Astrocyte of the cerebellum (primary cell): ENCODE results near the gene TMEM18.

Source experiments
- DNase-seq: peaks from one replicate; pipeline ENCODE4 v3.0.0-alpha.2; 2011; ENCODE audit warnings: low read depth
- H3K4me3 ChIP-seq: 2 replicates; pipeline ENCODE4 v1.5.1; 2011; ENCODE audit warnings: mild to moderate bottlenecking, low read depth, low read length, moderate library complexity
- in situ Hi-C: cut with HindIII; loops from 2 replicates; pipeline ENCODE4 v1.10.0; 2017; ENCODE audit warnings: low sequenced_read_pairs
- TF ChIP-seq, protein P1 (sequence below): IDR thresholded peaks from 2 replicates; pipeline ENCODE4 v1.5.1; 2012; ENCODE audit warnings: low read length, low read depth, moderate library complexity, mild to moderate bottlenecking; ENCODE audit errors: missing control alignments

TMEM18 gene

DNA sequence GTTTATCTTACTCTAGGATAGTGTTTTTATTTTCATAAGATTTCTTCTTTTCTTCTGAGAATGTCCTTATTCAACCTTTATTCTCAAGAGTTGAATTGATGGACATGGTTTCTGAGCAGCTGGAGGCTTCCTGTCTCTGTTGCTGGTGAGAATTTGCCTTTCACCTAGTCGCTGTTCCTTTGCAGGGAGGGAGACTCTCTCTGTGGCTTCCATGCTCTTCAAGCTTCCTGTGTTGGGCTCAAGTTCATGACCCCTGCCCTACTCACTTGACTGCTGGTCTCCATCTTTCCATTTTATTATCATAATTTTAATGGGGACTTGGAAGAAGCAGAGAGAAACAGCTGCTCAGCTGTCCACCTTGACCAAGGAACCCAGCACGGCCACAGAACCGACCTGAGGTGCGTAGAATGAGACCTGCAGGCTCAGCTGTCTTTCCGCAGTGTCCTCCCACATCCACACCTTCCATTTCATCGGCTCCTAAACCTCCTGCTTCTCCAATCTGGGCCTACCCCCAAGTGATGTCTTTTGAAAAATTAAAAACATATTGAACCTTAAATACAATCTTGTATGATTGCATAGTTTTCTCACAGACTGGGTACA, 24.2 kb downstream of the TMEM18 start:
- TF ChIP-seq, protein P1, sequence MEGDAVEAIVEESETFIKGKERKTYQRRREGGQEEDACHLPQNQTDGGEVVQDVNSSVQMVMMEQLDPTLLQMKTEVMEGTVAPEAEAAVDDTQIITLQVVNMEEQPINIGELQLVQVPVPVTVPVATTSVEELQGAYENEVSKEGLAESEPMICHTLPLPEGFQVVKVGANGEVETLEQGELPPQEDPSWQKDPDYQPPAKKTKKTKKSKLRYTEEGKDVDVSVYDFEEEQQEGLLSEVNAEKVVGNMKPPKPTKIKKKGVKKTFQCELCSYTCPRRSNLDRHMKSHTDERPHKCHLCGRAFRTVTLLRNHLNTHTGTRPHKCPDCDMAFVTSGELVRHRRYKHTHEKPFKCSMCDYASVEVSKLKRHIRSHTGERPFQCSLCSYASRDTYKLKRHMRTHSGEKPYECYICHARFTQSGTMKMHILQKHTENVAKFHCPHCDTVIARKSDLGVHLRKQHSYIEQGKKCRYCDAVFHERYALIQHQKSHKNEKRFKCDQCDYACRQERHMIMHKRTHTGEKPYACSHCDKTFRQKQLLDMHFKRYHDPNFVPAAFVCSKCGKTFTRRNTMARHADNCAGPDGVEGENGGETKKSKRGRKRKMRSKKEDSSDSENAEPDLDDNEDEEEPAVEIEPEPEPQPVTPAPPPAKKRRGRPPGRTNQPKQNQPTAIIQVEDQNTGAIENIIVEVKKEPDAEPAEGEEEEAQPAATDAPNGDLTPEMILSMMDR, result no peak
- in situ Hi-C loops, result no loop called here
- H3K4me3 ChIP-seq, result no peak overlapping the region
- DNase-seq, result no peak

DNA sequence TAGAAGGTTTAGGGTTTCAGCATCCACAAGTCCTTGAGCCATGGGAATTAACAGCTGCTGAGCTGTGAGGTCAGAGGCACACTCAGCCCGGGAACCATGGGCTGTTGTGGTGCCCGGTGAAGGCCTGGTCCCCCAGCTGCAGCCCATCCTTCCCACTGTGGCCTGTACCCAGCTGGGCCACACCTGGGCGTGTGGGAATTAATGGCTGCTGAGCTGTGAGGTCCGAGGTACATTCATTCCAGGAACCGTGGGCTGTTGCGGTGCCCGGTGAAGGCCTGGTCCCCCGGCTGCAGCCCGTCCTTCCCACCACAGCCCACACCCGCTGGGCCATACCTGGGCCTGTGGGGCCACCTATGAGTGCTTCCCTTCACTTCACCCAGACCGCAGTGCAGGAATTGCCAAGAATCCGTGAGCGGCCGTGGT, 25.2 kb downstream of the TMEM18 start:
- TF ChIP-seq, protein P1, result no peak
- no peak overlapping the region for H3K4me3 ChIP-seq
- DNase-seq, result no peak
- in situ Hi-C loops, result no loop called here

DNA sequence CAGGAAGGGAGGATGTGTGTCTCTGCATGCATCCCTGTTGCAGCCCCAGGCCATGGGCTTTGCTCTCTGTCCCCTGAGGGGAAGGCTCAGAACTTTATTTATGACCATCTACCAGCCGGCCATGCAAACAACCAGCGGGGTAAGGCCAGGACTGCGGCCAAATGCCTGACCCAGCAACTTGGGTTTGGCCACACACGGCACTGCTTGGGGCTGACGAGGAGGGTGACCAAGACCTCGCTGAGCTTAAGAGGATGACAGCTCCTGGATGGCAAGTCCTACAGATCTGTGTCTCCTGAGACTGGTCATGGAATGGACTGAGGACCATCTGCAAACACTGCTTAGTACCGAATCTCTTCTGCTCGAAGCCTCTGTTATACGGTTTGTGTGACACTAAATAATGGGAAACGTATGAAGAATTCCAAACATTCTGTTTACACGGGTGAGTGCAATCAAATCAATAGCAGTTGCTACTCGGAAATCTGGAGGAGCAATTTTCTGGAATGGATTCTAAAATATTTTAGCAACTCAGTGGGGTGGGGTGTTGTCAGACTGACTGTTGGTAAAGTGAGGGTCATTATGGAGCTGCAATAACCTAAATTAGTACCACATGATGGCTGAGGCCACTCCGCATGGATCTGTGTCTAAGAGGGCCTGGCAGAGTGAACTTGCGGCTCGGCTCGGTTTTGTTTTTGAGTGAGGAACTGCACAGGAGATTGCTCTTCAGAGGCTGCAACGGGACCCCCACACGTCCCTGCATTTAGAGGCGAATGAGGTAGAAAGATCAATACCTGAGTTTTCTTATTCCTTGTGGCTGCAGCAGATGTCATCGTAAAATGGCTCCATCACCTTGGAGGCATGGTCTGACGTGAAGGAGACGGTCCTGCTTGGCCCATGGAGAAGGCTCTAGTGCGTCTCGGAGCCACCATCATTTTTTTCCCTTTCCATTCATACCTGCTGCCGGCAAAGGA, 26.6 kb downstream of the TMEM18 start:
- in situ Hi-C loops, result no loop called here
- no peak overlapping the region for H3K4me3 ChIP-seq
- no peak for DNase-seq

GRCh38 chr2:649426-650342, 27.5 kb downstream of the TMEM18 start:
- in situ Hi-C loops, result no loop called here
- H3K4me3 ChIP-seq, result no peak overlapping the region
- TF ChIP-seq, protein P1, result no peak
- no peak for DNase-seq

More for the DNA sequence above, 26.6 kb downstream of the TMEM18 start:
- TF ChIP-seq, protein P1, result no peak

DNA sequence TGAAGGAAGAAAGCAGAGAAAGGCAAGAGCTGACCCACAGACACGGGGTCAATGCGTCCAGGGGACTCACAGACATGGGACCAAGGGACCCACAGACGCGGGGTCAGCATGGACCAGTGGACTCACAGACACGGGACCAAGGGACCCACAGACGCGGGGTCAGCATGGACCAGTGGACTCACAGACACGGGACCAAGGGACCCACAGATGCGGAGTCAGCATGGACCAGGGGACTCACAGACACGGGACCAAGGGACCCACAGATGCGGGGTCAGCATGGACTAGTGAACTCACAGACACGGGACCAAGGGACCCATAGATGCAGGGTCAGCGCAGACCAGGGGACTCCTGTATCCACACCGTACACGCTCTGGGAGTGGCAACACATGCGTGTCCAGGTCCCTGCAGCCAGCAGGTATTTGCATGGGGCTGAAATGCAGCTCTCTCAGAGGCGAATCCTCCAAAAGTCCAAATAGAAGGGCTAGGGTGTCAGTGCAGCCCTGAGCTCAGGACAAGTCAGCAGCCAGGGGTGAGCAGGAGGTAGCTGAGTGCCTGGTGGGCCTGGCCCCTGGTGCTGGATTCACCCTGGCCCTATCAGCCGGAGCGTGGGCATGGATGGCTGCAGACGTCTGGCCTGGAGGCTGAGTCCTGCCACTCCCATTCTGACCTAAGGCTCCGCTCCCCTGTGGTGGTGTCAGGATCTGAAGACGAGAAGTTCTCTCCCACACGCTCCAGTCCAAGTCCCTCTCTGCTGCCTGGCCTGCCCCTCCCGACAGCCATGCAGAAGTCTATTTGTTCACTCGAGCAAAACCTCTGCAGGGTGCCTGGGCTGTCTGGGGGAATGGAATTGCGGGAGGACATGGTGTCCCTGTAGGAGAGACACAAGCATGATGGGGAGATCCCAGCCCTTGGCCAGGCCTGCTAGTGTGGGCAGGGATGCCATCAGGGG, 28.5 kb downstream of the TMEM18 start:
- in situ Hi-C loops, result no loop called here
- TF ChIP-seq, protein P1, result no peak
- no peak for DNase-seq
- no peak overlapping the region for H3K4me3 ChIP-seq
